A673 (cell line): Measurements from ENCODE around the gene AOC2.

Source experiments
- CTCF ChIP-seq: fragments of 300-800, 200-600 bp; sonication (generic); conservative IDR thresholded peaks from 2 replicates; pipeline ENCODE4 v1.5.1; 2017; ENCODE audit warnings: low read depth, mild to moderate bottlenecking, antibody characterized with exemption, low read length, moderate library complexity, mixed read lengths
- EZH2 ChIP-seq: fragments of 200-600 bp; sonication (generic); IDR thresholded peaks from 2 replicates; pipeline ENCODE4 v1.6.1; 2017; ENCODE audit warnings: borderline replicate concordance, low read depth, mild to moderate bottlenecking, mixed read lengths, antibody characterized with exemption, low read length; ENCODE audit not compliant: poor library complexity, severe bottlenecking

- TF ChIP-seq CTCF (no peak), EZH2 (no peak)
These were observed 36.5 kb downstream of the AOC2 start for GRCh38 chr17:42880776-42881310.
